Measurements from ENCODE around the gene SOX6. TPM values are rescaled to one million over a fixed set of nuclear protein-coding genes. Genes with fewer than 3 reads are reported as not detected.

The SOX6 gene
- total RNA-seq, 1 donor from 2014 or later: 13.4 TPM

DNA sequence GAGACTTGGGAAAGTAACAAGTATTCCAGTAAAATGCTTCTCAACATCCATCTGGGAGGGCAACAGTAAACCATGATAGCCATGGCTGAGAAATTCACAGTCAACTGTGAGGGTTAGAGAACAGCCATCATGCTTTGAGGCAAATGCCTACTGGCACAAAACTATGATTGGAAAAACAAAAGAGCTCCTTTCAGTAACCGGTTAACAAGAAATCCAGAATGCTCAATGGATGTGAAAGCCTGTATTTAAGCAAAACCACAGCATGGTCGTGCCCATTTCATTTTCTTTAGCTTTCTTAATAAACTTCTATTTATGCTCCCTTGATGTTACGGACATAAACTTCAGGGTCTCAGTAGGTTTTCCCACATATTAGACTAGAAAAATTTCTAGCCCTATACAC is 139.5 kb downstream of the SOX6 start:
- H3K4me1 Mint-ChIP-seq (ENCODE audit: unreplicated experiment): peaks cover 2% of the 10 kb centered on the region
- no peak overlapping the region for H3K4me3 Mint-ChIP-seq (ENCODE audit: unreplicated experiment)
- no peaks in the 10 kb centered on the region for H3K36me3 Mint-ChIP-seq (ENCODE audit: unreplicated experiment)

GRCh38 chr11:16215352-16215751 is 141.0 kb downstream of the SOX6 start:
- TF ChIP-seq CTCF (IDR thresholded peaks at IDR 0.05): no peak
- no peaks in the 10 kb centered on the region for H3K9me3 Mint-ChIP-seq (ENCODE audit: unreplicated experiment)
- no peaks in the 10 kb centered on the region for H3K36me3 Mint-ChIP-seq (ENCODE audit: unreplicated experiment)
- H3K4me1 Mint-ChIP-seq (ENCODE audit: unreplicated experiment): peaks cover 2% of the 10 kb centered on the region
- H3K4me3 Mint-ChIP-seq (ENCODE audit: unreplicated experiment): no peak overlapping the region
- no peak for DNase-seq (ENCODE audit: extremely low spot score, unreplicated experiment)
- H3K27me3 Mint-ChIP-seq (ENCODE audit: unreplicated experiment): no peaks in the 10 kb centered on the region
- H3K27ac Mint-ChIP-seq (ENCODE audit: unreplicated experiment): no peak overlapping the region

More for the DNA sequence above, 139.5 kb downstream of the SOX6 start:
- no peaks in the 10 kb centered on the region for H3K27me3 Mint-ChIP-seq (ENCODE audit: unreplicated experiment)
- no peaks in the 10 kb centered on the region for H3K9me3 Mint-ChIP-seq (ENCODE audit: unreplicated experiment)
- DNase-seq (ENCODE audit: extremely low spot score, unreplicated experiment): no peak
- no peak for TF ChIP-seq CTCF (IDR thresholded peaks at IDR 0.05)
- no peak overlapping the region for H3K27ac Mint-ChIP-seq (ENCODE audit: unreplicated experiment)

DNA sequence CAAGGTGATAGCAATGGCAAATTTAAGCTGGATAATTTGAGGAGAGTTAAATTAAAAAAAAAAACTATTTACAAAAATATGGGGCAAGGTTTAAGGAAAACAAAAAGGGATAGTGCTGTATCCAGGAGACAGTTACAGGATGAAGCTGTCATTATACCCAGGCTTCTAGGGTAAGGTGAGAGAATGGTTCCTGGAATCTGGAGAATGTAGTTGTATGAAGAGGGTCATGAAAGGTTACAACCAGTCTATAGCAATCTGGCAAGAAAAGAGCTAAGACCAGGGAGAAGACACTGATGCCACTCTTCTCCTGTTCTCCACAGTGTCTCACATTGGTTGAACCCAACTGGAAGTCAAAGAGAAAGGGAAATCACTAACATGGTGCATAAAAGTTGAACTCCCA is 144.9 kb downstream of the SOX6 start:
- Mint-ChIP-seq H3K27ac (ENCODE audit: unreplicated experiment) (no peak overlapping the region), H3K36me3 (ENCODE audit: unreplicated experiment) (no peaks in the 10 kb centered on the region), H3K4me3 (ENCODE audit: unreplicated experiment) (no peak overlapping the region), H3K9me3 (ENCODE audit: unreplicated experiment) (no peaks in the 10 kb centered on the region), H3K27me3 (ENCODE audit: unreplicated experiment) (no peaks in the 10 kb centered on the region), H3K4me1 (ENCODE audit: unreplicated experiment) (peaks cover under 1% of the 10 kb centered on the region)
- DNase-seq (ENCODE audit: extremely low spot score, unreplicated experiment): no peak
- TF ChIP-seq CTCF (IDR thresholded peaks at IDR 0.05): no peak

GRCh38 chr11:16204261-16204660 is 152.1 kb downstream of the SOX6 start:
- peaks cover 14% of the 10 kb centered on the region for H3K4me1 Mint-ChIP-seq (ENCODE audit: unreplicated experiment)
- no peak overlapping the region for H3K4me3 Mint-ChIP-seq (ENCODE audit: unreplicated experiment)
- H3K27me3 Mint-ChIP-seq (ENCODE audit: unreplicated experiment): no peaks in the 10 kb centered on the region
- DNase-seq (ENCODE audit: extremely low spot score, unreplicated experiment): no peak
- H3K36me3 Mint-ChIP-seq (ENCODE audit: unreplicated experiment): no peaks in the 10 kb centered on the region
- H3K27ac Mint-ChIP-seq (ENCODE audit: unreplicated experiment): peak overlapping the region; percentile 62
- H3K9me3 Mint-ChIP-seq (ENCODE audit: unreplicated experiment): peaks cover 4% of the 10 kb centered on the region
- no peak for TF ChIP-seq CTCF (IDR thresholded peaks at IDR 0.05)

DNA sequence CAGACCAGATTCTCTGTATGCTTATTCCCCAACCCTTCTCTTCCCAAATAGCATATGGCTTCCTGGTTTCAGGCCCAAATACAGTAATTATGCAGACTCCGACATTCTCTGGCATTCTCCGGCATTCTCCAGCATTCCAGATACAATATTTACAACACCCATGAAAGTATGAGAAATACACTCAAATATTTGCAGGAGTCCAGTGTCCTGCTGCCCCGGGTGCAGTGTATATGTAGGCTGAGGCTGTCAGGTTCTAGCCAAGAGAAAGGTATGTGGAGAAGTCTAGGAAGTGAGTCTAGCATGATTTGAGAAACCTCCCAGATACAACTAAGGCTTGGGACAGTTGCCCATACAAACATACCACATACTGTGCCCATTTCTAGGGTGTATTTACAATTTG is 160.7 kb downstream of the SOX6 start:
- H3K27ac Mint-ChIP-seq (ENCODE audit: unreplicated experiment): peak overlapping the region; percentile 78
- no peak overlapping the region for H3K4me3 Mint-ChIP-seq (ENCODE audit: unreplicated experiment)
- TF ChIP-seq CTCF (IDR thresholded peaks at IDR 0.05): no peak
- H3K4me1 Mint-ChIP-seq (ENCODE audit: unreplicated experiment): peaks cover 55% of the 10 kb centered on the region
- no peaks in the 10 kb centered on the region for H3K36me3 Mint-ChIP-seq (ENCODE audit: unreplicated experiment)
- no peaks in the 10 kb centered on the region for H3K9me3 Mint-ChIP-seq (ENCODE audit: unreplicated experiment)
- H3K27me3 Mint-ChIP-seq (ENCODE audit: unreplicated experiment): no peaks in the 10 kb centered on the region
- DNase-seq (ENCODE audit: extremely low spot score, unreplicated experiment): no peak
